Epidermal melanocyte (primary cell): ENCODE measurements around the gene SIK2.
A peak's percentile ranks its signal among the peaks of the same experiment; 100 is the strongest.

ENCODE experiments used
- DNase-seq: peaks from one replicate; pipeline ENCODE4 v3.0.0; 2011; ENCODE audit warnings: low spot score; ENCODE audit not compliant: insufficient read length

SIK2 gene

DNA sequence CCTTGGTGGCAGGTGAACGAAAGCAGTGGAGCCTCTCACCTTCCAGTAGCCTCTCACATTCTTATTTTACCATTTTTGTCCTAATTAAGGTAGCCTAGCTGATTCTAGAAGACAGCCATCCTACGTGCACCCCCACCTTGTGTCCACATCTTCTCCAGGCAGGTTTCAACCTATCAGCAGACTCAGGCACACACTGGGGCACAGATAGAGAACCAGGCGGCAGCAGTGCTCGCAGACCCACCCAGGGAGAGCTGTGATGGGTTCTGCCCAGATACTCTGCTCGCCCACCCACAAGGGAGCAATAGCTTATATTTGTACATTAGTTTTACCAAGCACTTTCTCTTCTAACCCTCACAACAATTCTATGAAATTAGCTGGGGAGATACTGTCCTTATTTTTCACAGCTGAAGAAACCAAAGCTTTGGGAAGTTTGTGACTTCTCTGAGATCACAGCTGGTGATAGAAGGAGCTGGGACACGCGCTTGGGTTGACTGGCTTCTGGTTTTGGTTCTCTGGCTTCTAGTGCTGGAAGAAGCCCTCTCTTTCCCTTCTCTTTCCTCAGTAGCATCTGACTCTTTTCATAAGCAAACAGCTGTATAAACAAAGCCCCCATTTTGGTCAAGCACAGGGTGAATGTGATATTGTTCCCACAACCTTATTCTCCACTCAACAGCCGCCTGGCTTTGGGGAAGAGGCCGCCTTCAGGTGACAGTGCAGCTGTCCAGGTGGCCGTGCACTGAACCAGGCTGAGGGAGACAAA, 127.0 kb downstream of the SIK2 start:
- no peak for DNase-seq

DNA sequence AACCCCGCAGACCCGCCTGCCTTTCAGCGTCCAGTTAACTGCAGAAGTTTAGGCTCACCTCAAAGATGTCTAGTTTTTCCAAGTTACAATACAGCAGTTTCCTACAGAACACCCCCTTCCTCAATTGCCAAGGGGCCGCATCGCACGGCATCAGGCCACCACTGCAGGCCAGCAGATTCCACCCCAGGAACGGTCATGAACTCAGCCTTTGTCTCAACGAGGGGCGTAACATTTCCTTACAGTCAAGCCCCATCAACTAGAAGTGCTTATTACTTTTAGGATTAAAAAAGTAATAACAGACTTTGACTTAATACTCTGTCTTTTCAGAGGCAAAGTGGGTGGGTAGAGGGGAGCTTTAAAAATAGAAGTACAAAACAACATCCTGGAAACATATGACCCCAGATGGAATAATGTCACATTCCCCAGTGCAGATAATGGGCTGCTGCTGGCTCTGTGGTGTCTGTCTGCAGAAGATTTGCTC, 127.6 kb downstream of the SIK2 start:
- no peak for DNase-seq

DNA sequence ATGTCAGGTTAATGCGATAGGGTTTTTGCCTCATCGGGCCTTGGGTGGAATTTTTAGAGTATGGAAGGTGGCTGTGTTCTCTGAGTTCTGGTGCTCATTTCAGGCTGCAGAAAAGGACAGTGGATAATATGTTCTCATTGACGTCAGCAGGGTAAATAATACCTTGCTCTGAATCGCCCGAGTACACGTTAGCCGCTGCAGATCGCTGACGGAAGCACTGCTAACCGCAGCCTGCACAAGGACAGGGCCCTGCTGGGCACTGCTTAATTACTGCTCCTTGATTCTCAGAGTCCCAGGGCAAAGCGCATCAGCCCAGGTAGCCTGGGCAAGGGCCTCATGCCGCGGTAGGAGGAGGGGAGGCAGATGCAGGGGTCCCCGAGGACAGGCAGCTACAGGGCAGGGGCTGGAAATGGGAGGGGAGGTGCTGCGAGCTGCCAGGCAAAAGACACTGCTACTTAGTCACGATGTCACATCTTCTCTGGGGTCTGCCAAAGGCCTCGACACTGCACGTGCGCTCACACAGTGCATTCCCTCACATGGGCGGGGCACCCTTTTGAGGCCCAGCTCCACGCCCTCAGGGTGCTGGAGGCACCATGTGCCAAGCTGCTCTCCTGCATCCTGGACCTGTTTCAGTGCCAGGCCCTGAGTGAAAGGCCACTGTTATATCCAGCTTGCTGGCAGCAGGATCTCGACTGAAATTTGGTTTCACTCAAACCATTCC, 128.8 kb downstream of the SIK2 start:
- DNase-seq = no peak

DNA sequence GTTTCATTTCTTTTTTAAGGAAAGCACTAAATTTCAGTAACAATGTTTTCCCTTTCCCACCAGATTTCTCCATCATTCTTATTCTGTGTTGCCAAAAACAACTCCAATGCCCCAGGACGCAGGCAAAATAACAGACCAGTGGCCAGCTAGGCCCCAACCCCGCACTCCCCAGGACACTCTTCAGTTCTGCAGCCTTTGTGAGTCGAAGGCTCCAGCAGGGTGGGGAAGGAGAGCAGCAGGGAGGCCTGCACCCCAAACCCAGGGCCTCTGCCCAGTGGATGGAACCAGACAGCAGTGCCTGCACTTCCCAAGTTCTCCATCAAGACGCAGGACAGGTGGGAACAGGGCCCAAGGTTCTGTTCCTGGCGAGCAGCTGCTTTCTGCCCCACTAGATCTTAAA, 129.6 kb downstream of the SIK2 start:
- DNase-seq = no peak

DNA sequence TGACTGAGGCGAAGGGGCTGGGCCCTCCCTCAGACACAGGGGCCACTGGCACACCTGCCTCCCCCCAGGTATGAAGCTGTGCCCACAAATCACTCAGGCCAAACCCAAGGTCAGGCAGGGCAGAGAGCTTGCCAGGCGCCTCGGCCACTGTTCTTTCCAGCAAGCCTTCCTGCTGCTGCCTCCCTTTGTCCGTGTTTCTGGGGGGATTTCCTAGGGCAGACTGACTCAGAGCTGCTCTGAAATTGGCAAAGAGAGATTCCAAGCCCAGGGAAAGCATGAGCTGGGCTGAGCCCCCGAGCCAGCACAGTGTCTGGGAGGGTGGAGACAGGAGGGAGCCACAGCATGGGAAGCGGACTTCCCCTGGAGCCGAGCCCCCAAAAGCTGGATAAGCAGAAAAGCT, 130.8 kb downstream of the SIK2 start:
- DNase-seq = no peak

DNA sequence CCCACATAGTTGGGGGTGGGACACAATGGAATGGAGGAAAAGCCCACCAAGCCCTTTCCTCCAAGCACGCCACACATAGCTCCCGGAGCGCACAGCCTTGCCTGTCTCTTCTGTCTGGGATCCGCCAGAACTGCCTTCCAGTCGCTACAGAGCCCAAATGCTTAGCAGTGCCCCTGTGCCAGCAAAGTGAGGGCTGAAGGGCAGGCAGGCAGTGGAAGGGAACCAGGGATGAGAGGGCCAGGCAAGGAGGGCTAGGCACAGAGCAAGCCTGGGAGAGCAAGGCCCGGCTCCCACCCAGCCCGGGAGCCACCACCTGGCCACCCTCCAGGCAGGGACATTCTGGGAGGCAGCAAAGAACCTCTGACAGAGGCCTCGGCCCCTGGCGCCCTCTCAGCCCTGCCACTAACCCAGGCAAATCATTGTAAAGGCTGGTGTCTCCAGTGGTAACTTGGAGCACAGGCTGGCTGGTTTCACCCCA, 131.4 kb downstream of the SIK2 start:
- no peak for DNase-seq

DNA sequence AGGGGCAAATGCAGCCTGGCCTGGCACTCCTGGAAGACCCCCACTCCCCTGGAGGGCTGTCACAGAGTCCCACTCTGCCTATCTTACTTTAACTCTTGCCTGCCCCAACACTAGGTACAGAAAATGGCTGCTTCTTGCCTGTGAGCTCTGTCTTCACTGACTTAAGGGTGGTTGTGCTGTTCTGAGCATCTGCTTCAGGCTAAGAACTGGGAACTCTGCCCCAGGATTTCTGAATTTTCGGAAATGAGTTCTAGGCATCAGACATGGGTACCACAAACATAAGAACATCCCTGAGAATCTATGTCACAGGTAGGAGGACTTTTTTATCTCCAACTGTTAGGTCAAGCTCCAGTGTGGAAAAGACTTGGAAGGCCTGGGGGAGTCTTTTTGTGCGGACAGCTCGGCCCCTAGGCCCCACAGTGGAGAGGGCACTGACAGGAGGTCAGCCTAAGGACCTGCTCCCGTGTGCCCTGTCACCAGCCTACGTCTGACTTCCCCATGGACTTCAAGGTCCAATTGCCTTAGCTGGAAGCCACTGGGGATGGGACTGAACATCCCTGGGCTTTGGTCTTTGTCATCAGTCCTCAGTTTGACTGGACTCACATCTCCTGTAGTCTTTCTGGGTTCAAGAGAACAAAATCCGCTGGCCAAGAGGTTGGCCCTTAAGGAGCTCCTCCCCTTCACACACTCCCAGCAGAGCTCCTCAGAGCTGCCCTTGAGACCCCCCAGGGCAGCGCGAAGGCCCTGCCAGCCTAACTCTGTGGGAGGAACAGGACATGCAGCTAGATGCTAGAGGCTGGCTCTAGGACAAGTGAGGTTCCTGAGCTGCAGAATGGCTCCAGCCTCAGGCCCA, 132.1 kb downstream of the SIK2 start:
- no peak for DNase-seq

DNA sequence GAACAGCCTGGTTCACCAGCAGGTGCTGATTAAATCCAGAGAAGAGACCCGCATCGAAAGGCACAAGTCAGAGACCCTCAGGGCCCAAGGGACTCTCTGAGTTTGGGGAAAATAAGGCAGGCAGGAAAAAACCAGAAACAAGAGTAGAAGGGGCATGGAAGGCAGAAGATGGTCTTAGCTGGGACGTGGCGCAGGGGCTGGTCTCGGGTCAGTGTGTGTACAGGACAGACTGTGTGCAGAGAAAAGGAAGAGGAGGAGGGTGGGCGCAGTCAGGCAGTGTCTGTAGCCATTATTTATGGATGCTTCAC, 132.7 kb downstream of the SIK2 start:
- no peak for DNase-seq

DNA sequence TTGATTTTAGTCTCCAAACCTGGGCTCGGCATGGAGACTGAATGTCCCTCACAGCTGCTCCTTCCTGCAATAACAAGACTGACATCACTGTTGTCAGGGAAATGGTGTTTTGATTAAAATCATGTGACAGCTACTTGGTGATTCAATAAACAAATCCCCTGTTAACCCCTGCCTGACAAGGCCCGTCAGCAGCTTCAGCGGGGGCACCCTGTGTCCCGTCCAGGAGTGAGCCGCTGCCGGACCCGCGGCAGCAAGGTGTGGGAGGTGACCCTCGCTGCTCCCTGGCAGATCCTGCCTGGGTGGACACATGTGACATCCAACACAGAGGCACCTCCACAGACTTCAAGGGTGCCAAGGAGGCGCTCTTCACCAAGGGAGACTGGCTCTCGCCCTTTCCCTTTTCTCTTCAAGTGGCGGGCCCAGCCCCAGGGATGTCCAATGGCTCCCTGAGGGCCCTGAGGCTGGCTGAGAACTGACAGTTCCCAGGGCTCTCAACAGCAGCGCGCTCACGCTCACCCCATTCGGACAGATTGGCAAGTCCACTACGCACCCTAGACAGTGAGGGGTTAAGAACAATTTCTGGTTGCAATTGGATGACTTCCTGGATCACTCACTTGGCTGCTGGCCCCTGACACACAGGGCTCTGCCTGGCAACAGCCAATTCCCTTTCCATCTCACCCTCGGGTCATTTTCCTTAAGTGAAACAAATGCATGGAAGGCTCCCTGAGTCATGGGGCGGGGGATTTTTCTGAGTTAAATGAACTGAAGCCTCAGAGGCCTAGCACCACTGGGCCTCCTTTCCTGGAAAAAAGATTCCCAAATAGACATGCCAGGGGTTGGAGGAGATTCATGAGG, 133.2 kb downstream of the SIK2 start:
- DNase-seq = peak; percentile 93

DNA sequence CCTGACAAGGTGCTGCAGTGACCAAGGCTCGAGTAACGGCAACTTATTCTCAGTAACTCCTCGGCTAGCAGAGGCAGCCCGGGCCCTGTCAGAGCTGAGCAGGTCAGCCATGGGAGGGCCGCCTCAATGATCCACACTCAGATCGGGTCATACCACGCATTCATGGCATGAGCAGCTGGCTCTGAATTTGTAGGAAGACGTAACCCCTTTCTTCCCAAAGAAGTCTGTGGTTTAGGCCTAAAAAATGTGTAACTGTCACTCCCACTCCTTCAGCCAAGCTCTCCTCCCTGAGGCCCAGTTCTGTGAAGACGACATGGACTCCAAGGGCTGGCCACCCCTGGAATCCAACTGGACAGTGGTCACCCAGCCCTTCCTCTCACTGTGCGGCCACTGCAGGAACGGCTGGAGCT, 133.9 kb downstream of the SIK2 start:
- DNase-seq = no peak

DNA sequence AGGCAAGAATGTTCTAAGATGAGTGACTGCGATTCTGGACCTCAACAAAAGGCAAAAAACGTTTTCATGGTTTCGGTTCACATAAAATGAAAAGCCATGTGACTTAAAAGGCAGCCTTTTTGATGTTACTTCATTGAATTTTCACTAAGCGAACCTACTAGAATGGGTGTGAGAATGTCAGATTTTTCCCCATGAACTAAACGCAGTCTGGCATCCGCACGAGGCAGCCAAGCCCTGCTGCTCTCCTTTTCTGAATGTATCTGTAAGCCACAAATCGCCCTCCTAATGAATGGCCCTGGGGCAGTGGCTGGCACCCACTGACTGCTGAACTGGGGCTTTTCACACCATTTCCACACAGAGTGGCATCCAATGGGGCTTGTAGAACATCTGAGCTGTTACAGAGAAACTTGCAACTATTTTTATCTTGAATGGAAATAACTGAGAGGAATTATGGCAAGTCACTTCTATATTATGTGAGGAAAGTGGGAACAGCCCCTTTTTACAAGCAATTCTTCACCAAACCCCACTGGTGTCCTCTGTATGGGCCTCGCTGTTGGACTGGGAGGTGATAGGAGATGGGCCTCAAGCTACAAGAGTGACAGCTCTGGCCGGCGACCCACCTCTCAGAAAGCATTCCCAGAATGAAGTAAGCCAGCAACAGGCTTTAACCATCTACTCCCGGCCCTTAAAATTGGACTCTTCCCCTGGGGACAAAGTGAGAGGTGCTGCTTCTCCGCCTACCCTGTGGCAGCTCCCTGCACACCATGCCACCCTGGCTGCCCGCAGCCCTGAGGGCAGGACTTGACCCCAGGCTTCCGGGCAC, 134.6 kb downstream of the SIK2 start:
- no peak for DNase-seq

DNA sequence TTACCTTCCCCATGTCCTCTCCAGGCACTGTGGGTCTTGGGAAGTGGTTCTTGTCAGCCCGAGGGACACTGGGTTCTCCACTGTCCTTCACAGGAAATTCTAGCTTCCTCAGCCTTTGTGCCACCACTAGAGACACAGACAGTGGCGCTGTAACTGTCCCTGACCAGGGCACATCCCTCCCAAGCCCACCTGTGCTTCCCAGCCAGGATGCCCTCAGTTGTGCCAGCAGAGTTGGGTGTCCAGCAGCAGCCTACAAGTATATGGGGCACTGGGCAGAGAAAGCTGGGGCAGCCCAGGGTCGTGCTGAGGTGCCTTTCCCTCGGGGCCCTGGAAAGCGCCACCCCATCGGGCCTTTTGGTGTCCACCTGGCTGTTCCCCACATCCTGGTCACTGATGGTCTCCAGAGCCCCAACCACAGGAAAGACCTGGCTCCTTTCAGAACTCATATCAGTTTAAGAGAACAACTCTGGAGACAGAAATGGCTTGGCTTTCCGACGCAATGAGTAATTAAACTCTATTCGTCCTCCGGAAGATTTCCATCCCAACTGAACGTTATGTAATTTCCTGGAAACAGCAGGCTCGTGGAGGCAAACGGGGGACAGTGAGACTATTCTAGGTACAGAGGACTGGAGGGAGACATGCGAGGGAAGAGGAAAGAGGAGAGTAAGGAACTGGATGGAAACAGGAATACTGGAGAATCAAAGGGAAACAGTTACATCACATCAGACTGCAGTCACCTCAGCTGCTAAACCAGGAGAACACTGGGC, 135.4 kb downstream of the SIK2 start:
- no peak for DNase-seq

DNA sequence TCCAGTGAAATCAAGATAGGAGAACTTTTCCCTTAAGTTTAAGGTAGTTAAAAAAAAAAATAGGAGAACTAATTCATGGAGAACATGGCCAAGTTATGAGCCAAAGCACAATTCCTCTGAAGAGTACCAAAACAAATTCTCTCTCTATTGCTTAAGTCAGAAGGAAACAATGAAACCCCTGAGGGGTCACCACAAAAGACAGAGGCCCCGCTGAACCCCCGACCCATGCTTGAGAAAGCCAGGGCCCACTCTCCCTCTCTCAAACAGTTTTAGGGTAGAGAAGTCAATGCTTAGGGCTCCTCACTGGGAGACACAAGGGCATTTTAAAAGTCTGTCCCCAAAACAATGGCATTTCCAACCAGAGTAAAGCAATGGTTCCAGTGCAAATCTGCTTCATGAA, 137.1 kb downstream of the SIK2 start:
- no peak for DNase-seq

DNA sequence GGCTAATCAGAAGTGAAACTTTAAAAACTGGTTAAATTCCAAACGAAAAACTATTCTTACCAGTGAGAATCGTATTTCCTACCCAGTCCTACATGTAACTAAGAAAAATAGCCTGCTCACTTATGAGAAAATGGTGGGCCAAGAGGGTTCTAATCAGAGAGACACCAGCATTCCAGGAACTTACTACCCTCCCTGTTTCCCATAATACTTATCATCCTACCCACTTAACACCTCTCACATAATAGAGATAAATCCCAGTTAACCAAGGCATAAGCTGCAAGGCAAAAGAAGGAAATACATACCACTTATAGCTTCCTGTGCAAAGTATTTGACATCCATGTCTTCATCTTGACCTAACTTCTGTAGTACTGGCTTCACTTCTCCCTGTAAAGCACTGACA, 139.5 kb downstream of the SIK2 start:
- no peak for DNase-seq

DNA sequence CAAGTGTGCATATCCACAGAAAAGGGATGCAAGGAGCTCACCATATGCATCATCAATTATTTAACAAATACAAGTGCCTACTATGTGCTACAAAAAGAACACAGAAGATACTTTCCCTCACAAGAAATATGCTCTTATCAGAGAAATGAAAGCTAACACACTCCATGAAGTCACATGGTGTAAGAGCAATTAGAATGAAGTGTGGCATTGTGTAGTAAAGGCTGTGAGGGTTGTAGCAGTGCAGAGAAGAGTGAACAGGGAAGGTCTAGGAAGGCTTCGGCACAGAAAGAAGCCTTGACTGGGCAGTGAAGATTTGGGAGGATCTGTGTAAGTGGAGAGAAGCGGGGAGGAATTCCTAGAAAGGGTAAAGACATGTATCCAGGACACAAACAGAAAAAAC, 141.5 kb downstream of the SIK2 start:
- no peak for DNase-seq

DNA sequence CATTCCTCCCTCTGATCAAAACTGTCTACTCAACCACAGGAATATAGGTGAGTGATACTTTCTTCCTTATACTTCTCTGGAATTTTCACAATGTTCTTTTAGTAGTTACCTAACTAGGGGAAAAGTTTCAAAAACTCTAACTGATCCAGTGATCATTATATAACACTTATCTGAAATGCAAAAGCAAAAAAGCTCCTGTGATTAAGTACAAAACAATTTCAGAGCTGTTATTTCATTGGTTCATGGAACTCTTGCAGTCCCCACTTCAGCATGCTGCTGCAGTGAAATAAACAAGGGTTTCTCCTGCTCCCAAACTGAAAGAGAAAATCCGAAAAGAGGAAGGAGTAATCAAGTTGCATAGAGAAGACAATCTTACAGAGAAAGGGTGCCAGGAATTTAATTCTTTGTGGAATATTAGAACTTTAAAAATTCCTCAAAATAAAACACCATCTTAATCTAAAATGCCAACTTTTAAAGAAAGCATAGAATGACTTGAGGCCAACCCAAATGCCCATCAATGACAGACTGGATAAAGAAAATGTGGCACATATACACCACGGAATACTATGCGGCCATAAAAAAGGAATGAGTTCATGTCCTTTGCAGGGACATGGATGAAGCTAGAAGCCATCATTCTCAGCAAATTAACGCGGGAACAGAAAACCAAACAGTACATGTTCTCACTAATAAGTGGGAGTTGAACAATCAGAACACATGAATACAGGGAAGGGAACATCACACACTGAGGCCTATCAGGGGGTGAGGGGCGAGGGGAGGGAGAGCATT, 143.7 kb downstream of the SIK2 start:
- DNase-seq = no peak

DNA sequence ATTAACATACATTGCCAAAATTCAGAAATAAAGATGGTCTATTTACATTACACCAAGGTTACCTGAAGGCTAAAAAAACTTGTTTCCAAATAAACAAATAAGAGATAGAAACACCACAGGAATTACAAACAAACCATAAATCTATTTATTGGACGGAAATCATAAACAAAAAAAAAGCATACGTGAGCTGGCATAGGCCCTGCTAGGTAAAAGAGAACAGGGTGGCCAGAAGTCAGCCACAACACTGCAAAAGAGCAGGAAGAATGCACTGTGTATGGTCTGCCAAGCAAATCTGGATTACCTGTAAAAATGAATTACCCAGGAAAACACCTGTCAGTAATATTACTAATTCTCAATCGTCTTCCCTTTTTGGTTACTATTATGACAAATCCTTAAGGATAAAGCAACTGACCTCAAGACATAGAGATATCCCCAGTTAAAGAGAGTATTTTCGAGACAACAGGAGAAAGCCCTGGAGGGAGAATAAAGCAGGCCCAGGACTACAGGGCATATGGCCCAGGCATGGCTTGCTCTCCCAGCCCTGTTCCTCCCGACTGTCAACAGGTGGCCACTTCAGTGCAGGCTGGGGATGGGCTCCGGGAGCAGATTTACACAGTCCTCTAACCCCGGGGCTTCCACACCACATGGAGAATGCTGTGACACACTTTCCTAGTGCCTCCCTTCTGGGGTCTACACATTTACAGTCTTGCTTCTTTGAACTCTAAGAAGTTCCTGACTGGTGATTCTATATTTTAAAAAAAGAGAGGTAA, 146.0 kb downstream of the SIK2 start:
- DNase-seq = no peak

DNA sequence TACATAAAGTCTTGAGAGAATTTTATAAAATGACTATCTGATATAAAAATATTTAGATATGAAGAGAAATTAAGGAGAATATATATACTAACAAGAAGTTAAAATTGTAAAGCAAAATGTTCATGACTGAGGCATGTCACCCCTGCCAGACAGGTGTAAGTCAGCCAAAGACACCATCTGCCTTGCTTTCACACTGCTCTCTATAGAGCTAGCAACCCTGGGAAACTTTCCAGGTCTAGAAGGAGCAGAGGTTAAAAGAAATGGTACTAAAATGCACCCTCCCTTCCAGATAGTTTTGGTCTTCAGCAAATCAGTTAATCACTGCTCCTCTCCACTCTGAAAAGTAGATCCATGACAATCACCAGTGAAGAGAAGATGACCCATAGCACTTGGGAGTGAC, 147.4 kb downstream of the SIK2 start:
- DNase-seq = no peak
